Stimulated activated CD8-positive, alpha-beta memory T cell treated with anti-CD3 and anti-CD28 coated beads, Interleukin-7, amount 100 ng/mL, for 24 hours (primary cell): ENCODE data around the gene RSPH9.
"Not testable (repeated sequence)": the region's sequence is repeated elsewhere in the genome, so short reads cannot be mapped to it uniquely, and the experiment has no call there.

Experiments
- DNase-seq: peaks from one replicate; pipeline ENCODE4 v3.0.0-alpha.2; 2020; ENCODE audit warnings: low read depth

Gene RSPH9

GRCh38 chr6:43687079-43687436 is 42.2 kb downstream of the RSPH9 start:
- no peak for DNase-seq

- DNase-seq = peak; percentile 54
Observed at GRCh38 chr6:43687437-43688347, 42.9 kb downstream of the RSPH9 start, which contains the start of gene MRPS18A. TSS of gene MRPS18A (minus strand) at chr6:43687791. CDS start at chr6:43687779, 12 bp downstream.

GRCh38 chr6:43689421-43689820 is 44.6 kb downstream of the RSPH9 start:
- DNase-seq = no peak

GRCh38 chr6:43695215-43695966 is 50.6 kb downstream of the RSPH9 start:
- DNase-seq = no peak

GRCh38 chr6:43695967-43696291 is 51.1 kb downstream of the RSPH9 start:
- no peak for DNase-seq

GRCh38 chr6:43697421-43697820 is 52.6 kb downstream of the RSPH9 start:
- no peak for DNase-seq

GRCh38 chr6:43698584-43699349 is 53.9 kb downstream of the RSPH9 start:
- DNase-seq = no peak

GRCh38 chr6:43699564-43700186 is 54.8 kb downstream of the RSPH9 start:
- DNase-seq = no peak

- DNase-seq = not testable (repeated sequence)
Observed at GRCh38 chr6:43700939-43701560, 56.2 kb downstream of the RSPH9 start.

- no peak for DNase-seq
Observed at GRCh38 chr6:43702171-43702533, 57.3 kb downstream of the RSPH9 start.

GRCh38 chr6:43702534-43703440 is 58.0 kb downstream of the RSPH9 start:
- no peak for DNase-seq

GRCh38 chr6:43703512-43704429 is 58.9 kb downstream of the RSPH9 start:
- no peak for DNase-seq

GRCh38 chr6:43705996-43706395 is 61.2 kb downstream of the RSPH9 start:
- no peak for DNase-seq

- DNase-seq = no peak
Observed at GRCh38 chr6:43706788-43707187, 62.0 kb downstream of the RSPH9 start.

- DNase-seq = no peak
Observed at GRCh38 chr6:43707269-43707668, 62.4 kb downstream of the RSPH9 start.

GRCh38 chr6:43707767-43708166 is 62.9 kb downstream of the RSPH9 start:
- DNase-seq = no peak

- DNase-seq = no peak
Observed at GRCh38 chr6:43708860-43709653, 64.2 kb downstream of the RSPH9 start.

GRCh38 chr6:43709654-43710303 is 64.9 kb downstream of the RSPH9 start:
- no peak for DNase-seq
